B cell (primary cell): ENCODE measurements around the gene VSIG10L. TPM values are rescaled to one million over a fixed set of nuclear protein-coding genes. Genes with fewer than 3 reads are reported as not detected.

Experiments used
- ATAC-seq: fragments of 200-7000 bp; cut with Tn5 transposase; one replicate; pipeline ENCODE4 v1.10.0; 2021; ENCODE audit warnings: low read depth, mild to moderate bottlenecking, moderate number of reproducible peaks, moderate library complexity
- CTCF ChIA-PET: fragments of 350-600 bp; sonication (Branson Sonifier 250); formaldehyde crosslinking; loops from one replicate; lab custom pipeline; 2021; ENCODE audit warnings: antibody characterized with exemption, inconsistent platforms; lab: Charles Lee
- POLR2A ChIA-PET: fragments of 350-600 bp; sonication (Branson Sonifier 250); formaldehyde crosslinking; loops from one replicate; lab custom pipeline; 2021; ENCODE audit warnings: antibody characterized with exemption; lab: Charles Lee
- DNase-seq: peaks from one replicate; pipeline ENCODE4 v3.0.0; 2013
- H2AFZ ChIP-seq: 2 replicates; pipeline ENCODE4 v1.6.1; 2012; ENCODE audit warnings: mild to moderate bottlenecking, low read depth, low read length; ENCODE audit not compliant: insufficient read depth, poor library complexity, severe bottlenecking
- H3K27ac ChIP-seq, 2 donors: 1 replicate in 1 of 2; 2 replicates in 1 of 2; pipeline ENCODE4 v1.5.1; 2012 to 2013; ENCODE audit warnings: low read length in 2 of 2, mild to moderate bottlenecking in 2 of 2, moderate library complexity in 1 of 2
- H3K27me3 ChIP-seq, 4 experiments: fragments of 200-600 bp in 1 of 4; sonication (generic) in 1 of 4; replicated peaks in 1 of 4; 1 replicate in 2 of 4; 2 replicates in 2 of 4; pipeline versions ENCODE4 v1.6.1 to v1.7.0; 2013 to 2016; ENCODE audit warnings: low read length in 3 of 4, mild to moderate bottlenecking in 2 of 4, mixed read lengths in 1 of 4, moderate library complexity in 1 of 4; ENCODE audit not compliant: insufficient read depth in 4 of 4, control insufficient read depth in 3 of 4; ENCODE audit errors: control extremely low read depth in 1 of 4
- H3K36me3 ChIP-seq, 2 experiments: replicated peaks in 1 of 2; 1 replicate in 1 of 2; 2 replicates in 1 of 2; pipeline versions ENCODE4 v1.6.1 to v1.7.1; 2013; ENCODE audit warnings: low read length in 1 of 2; ENCODE audit not compliant: insufficient read depth in 2 of 2, control insufficient read depth in 1 of 2; ENCODE audit errors: control extremely low read depth in 1 of 2, extremely low read depth in 1 of 2
- H3K4me1 ChIP-seq, 2 donors: fragments of 200-600 bp in 1 of 2; sonication (generic) in 1 of 2; 1 replicate in 1 of 2; 2 replicates in 1 of 2; pipeline versions ENCODE4 v1.5.1 to v1.6.1; 2013 to 2017; ENCODE audit warnings: low read length in 2 of 2; ENCODE audit not compliant: control insufficient read depth in 2 of 2, insufficient read depth in 2 of 2
- H3K4me2 ChIP-seq: replicated peaks from 2 replicates; pipeline ENCODE3; 2012; ENCODE audit warnings: mild to moderate bottlenecking, low read depth, low read length; ENCODE audit not compliant: poor library complexity, severe bottlenecking
- H3K4me3 ChIP-seq, 5 experiments: fragments of 200-600 bp in 1 of 5; sonication (generic) in 1 of 5; 1 replicate in 3 of 5; 2 replicates in 2 of 5; pipeline versions ENCODE4 v1.5.1 to v1.7.0; 2011 to 2016; ENCODE audit warnings: low read length in 4 of 5, mild to moderate bottlenecking in 4 of 5, low read depth in 2 of 5, control low read depth in 1 of 5, moderate library complexity in 1 of 5; ENCODE audit not compliant: insufficient read depth in 1 of 5; ENCODE audit errors: control extremely low read depth in 1 of 5, extremely low read depth in 1 of 5
- H3K79me2 ChIP-seq: fragments of 200-600 bp; sonication (generic); one replicate; pipeline ENCODE4 v1.6.0; 2016; ENCODE audit warnings: low read length; ENCODE audit not compliant: control insufficient read depth, insufficient read depth
- H3K9ac ChIP-seq: fragments of 200-600 bp; sonication (generic); 2 replicates; pipeline ENCODE4 v1.6.1; 2017; ENCODE audit warnings: mild to moderate bottlenecking, low read length, moderate library complexity
- H3K9me3 ChIP-seq, 3 donors: one replicate each; pipeline versions ENCODE4 v1.6.1 to v1.7.1; 2013; ENCODE audit warnings: low read length in 2 of 3; ENCODE audit not compliant: control insufficient read depth in 2 of 3, insufficient read depth in 1 of 3; ENCODE audit errors: control extremely low read depth in 1 of 3
- H4K20me1 ChIP-seq: 2 replicates; pipeline ENCODE4 v1.6.0; 2012; ENCODE audit warnings: mild to moderate bottlenecking, low read length; ENCODE audit not compliant: insufficient read depth, control insufficient read depth, poor library complexity, severe bottlenecking
- H3K27ac Mint-ChIP-seq: one replicate; pipeline ENCODE4 v1.8.0; 2021; ENCODE audit warnings: mixed read lengths
- H3K27me3 Mint-ChIP-seq: one replicate; pipeline ENCODE4 v1.8.0; 2021; ENCODE audit warnings: mixed read lengths
- H3K4me1 Mint-ChIP-seq: one replicate; pipeline ENCODE4 v1.8.0; 2021; ENCODE audit warnings: mixed read lengths
- H3K4me3 Mint-ChIP-seq: one replicate; pipeline ENCODE4 v1.8.0; 2021; ENCODE audit warnings: mixed read lengths
- H3K9me3 Mint-ChIP-seq: one replicate; pipeline ENCODE4 v1.8.0; 2022; ENCODE audit warnings: mixed read lengths; ENCODE audit not compliant: insufficient read depth
- EZH2 ChIP-seq: IDR thresholded peaks from 2 replicates; pipeline ENCODE4 v1.6.1; 2012; ENCODE audit warnings: borderline replicate concordance, low read depth, mild to moderate bottlenecking, moderate library complexity, low read length; ENCODE audit not compliant: insufficient read depth, poor library complexity, severe bottlenecking
- WGBS: methylation state at CpG from one replicate; pipeline ENCODE4 v1.1.5; 2013; ENCODE audit warnings: missing lambda C conversion rate; ENCODE audit not compliant: insufficient coverage; 5-methylcytosine and 5-hydroxymethylcytosine counted together
- intact Hi-C: fragments of 100-400 bp; cut with micrococcal nuclease; formaldehyde crosslinking; loops from one replicate; pipeline ENCODE4 v1.10.0; 2022
- polyA plus RNA-seq: library from polyadenylated mRNA; depleted of rRNA; stranded (reverse); fragments of >200 nt; gene quantifications from 2 replicates; pipeline ENCODE4 v1.2.3, GENCODE V29; 2012
- total RNA-seq, 2 donors: library from RNA; stranded (reverse); fragments of 120-200 nt in 1 of 2; gene quantifications; 1 replicate in 1 of 2; 2 replicates in 1 of 2; pipeline versions ENCODE4 v1.2.3 to v1.2.4, GENCODE V29; 2013 to 2022
- TF ChIP-seq, protein P1 (sequence below): fragments of 200-600 bp; IDR thresholded peaks from one replicate; pipeline ENCODE4 v1.8.0; 2022; ENCODE audit warnings: antibody characterized with exemption, mild to moderate bottlenecking

Gene VSIG10L
- total and polyA plus RNA-seq, 2 donors (not counting 1 experiment from before 2014, with no cell fraction given), result 1.3 to 1.7 TPM

DNA sequence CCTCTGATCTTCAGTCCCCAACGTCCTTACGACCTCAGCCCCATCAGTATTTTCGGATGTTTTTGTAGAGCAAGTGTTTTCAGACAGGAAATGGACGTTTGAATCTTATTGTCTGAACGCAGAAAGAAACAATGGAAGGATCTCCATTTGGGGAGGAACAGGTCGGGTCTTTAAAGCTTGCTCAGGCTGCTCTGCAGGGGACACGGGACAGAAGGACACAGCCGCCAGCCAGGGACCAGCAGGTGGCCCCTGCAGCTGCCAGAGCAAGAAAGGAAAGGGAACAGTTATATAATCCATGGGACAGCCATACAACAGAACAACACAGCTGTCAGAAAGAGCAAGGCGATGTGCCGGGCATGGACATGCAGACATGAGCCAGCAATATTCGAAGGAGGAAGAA, 49.0 kb downstream of the VSIG10L start:
- Histone ChIP-seq H2AFZ (no peak overlapping the region), H3K4me2 (no peak overlapping the region), H3K9me3 (no peaks in the 10 kb centered on the region), H3K36me3 (no peaks in the 10 kb centered on the region), H3K4me3 (no peak overlapping the region), H3K79me2 (no peaks in the 10 kb centered on the region), H3K27ac (no peak overlapping the region), H3K27me3 (peaks cover 0 to 7% (median 3%) of the 10 kb centered on the region in 4 experiments), H4K20me1 (no peaks in the 10 kb centered on the region), H3K4me1 (no peaks in the 10 kb centered on the region), H3K9ac (no peak overlapping the region)
- Mint-ChIP-seq H3K4me1 (no peaks in the 10 kb centered on the region), H3K4me3 (no peak overlapping the region), H3K27me3 (peaks cover 23% of the 10 kb centered on the region), H3K9me3 (no peaks in the 10 kb centered on the region), H3K27ac (no peak overlapping the region)
- POLR2A ChIA-PET, result no interaction called here
- intact Hi-C loops, result no loop called here
- 61% methylated on average over 9 of the region's 11 CpGs for whole genome bisulfite sequencing
- TF ChIP-seq, protein P1, sequence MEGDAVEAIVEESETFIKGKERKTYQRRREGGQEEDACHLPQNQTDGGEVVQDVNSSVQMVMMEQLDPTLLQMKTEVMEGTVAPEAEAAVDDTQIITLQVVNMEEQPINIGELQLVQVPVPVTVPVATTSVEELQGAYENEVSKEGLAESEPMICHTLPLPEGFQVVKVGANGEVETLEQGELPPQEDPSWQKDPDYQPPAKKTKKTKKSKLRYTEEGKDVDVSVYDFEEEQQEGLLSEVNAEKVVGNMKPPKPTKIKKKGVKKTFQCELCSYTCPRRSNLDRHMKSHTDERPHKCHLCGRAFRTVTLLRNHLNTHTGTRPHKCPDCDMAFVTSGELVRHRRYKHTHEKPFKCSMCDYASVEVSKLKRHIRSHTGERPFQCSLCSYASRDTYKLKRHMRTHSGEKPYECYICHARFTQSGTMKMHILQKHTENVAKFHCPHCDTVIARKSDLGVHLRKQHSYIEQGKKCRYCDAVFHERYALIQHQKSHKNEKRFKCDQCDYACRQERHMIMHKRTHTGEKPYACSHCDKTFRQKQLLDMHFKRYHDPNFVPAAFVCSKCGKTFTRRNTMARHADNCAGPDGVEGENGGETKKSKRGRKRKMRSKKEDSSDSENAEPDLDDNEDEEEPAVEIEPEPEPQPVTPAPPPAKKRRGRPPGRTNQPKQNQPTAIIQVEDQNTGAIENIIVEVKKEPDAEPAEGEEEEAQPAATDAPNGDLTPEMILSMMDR, result no peak
- CTCF ChIA-PET, result no interaction called here
- ATAC-seq, result no peak
- DNase-seq, result no peak

DNA sequence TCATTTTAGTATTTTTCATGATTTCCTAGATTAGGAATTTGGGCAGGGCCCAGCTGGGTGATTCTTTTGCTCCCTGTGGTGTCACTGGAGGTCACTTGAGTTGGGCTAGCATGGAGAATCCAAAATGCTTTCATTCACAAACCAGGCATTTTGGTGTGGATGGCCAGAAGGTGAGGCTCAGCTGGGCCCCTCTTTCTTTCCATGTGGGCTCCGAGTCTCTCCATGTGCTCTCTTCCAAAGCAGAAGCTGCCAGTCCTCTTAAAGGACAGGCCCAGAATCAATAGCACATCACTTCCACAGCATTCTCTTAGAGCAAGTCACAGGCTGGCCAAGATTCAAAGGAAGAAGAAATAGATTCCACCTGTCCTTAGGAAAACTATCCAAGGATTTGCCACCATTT, 52.3 kb downstream of the VSIG10L start:
- Mint-ChIP-seq H3K27ac (no peak overlapping the region), H3K27me3 (peaks cover 23% of the 10 kb centered on the region), H3K4me1 (no peaks in the 10 kb centered on the region), H3K9me3 (no peaks in the 10 kb centered on the region), H3K4me3 (no peak overlapping the region)
- H3K9me3 ChIP-seq, result no peaks in the 10 kb centered on the region
- no peak overlapping the region for H2AFZ ChIP-seq
- POLR2A ChIA-PET, result no interaction called here
- H3K9ac ChIP-seq, result no peak overlapping the region
- TF ChIP-seq EZH2, result no peak
- TF ChIP-seq, protein P1, result no peak
- no peak overlapping the region for H3K4me3 ChIP-seq
- WGBS, result 89% methylated on average over 1 of the region's 1 CpG
- intact Hi-C loops, result no loop called here
- no peaks in the 10 kb centered on the region for H3K79me2 ChIP-seq
- H3K27me3 ChIP-seq, result peaks cover 0 to 5% (median 2%) of the 10 kb centered on the region in 4 experiments
- no peaks in the 10 kb centered on the region for H4K20me1 ChIP-seq
- H3K36me3 ChIP-seq, result no peaks in the 10 kb centered on the region
- no peak overlapping the region for H3K4me2 ChIP-seq
- no peak for ATAC-seq
- no peak overlapping the region for H3K27ac ChIP-seq
- no peak for DNase-seq
- CTCF ChIA-PET, result no interaction called here
- H3K4me1 ChIP-seq, result no peaks in the 10 kb centered on the region
